GM11168 (cell line): ENCODE measurements around the gene SUMO1.
"Not testable (repeated sequence)": the region's sequence is repeated elsewhere in the genome, so short reads cannot be mapped to it uniquely, and the experiment has no call there.

ENCODE experiments used
- in situ Hi-C: fragments of 300-500 bp; cut with MboI; formaldehyde crosslinking; loops from one replicate; pipeline ENCODE4 v1.12.0; 2022; ENCODE audit warnings: low sequenced_read_pairs; ENCODE audit not compliant: unreplicated experiment

The SUMO1 gene

GRCh38 chr2:202238234-202239197 lies at the start of gene SUMO1:
TSS of gene SUMO1 (minus strand) at chr2:202238597. CDS start at chr2:202238451, 146 bp downstream.
- in situ Hi-C loops = no loop called here

- in situ Hi-C loops = no loop called here
Measured at GRCh38 chr2:202286595-202286994, 48.2 kb upstream of the SUMO1 start.

- in situ Hi-C loops = no loop called here
Measured at GRCh38 chr2:202278944-202279343, 40.5 kb upstream of the SUMO1 start.

GRCh38 chr2:202278036-202278760 lies 39.8 kb upstream of the SUMO1 start:
- in situ Hi-C loops = no loop called here

- in situ Hi-C loops = not testable (repeated sequence)
Measured at GRCh38 chr2:202276078-202276720, 37.8 kb upstream of the SUMO1 start.

GRCh38 chr2:202270487-202270886 lies 32.1 kb upstream of the SUMO1 start:
- in situ Hi-C loops = no loop called here

GRCh38 chr2:202269585-202269984 lies 31.2 kb upstream of the SUMO1 start:
- in situ Hi-C loops = no loop called here

- in situ Hi-C loops = no loop called here
Measured at GRCh38 chr2:202267495-202267894, 29.1 kb upstream of the SUMO1 start.

GRCh38 chr2:202265467-202266277 lies 27.3 kb upstream of the SUMO1 start, which contains the start of gene NOP58:
TSS of gene NOP58 (plus strand) at chr2:202265763. CDS start at chr2:202265942, 179 bp downstream.
- in situ Hi-C loops = no loop called here

- in situ Hi-C loops = no loop called here
Measured at GRCh38 chr2:202261531-202261930, 23.1 kb upstream of the SUMO1 start.

GRCh38 chr2:202251494-202251893 lies 13.1 kb upstream of the SUMO1 start:
- in situ Hi-C loops = no loop called here

- in situ Hi-C loops = no loop called here
Measured at GRCh38 chr2:202249521-202250253, 11.3 kb upstream of the SUMO1 start.

- in situ Hi-C loops = not testable (repeated sequence)
Measured at GRCh38 chr2:202247710-202248109, 9.3 kb upstream of the SUMO1 start.

GRCh38 chr2:202237787-202238233 lies 587 bp downstream of the SUMO1 start:
- in situ Hi-C loops = no loop called here

GRCh38 chr2:202221873-202222272 lies 16.5 kb downstream of the SUMO1 start:
- in situ Hi-C loops = no loop called here

- in situ Hi-C loops = no loop called here
Measured at GRCh38 chr2:202215179-202215578, 23.2 kb downstream of the SUMO1 start.

- in situ Hi-C loops = no loop called here
Measured at GRCh38 chr2:202208526-202208925, 29.9 kb downstream of the SUMO1 start.

- in situ Hi-C loops = no loop called here
Measured at GRCh38 chr2:202204855-202205254, 33.5 kb downstream of the SUMO1 start.

- in situ Hi-C loops = no loop called here
Measured at GRCh38 chr2:202203348-202203747, 35.0 kb downstream of the SUMO1 start.
